Neural cell (in vitro differentiated cells): ENCODE data around the gene LMCD1.

Experiments
- EZH2 ChIP-seq: fragments of 200-600, 300-800 bp; shearing (Covaris generic), sonication (generic); IDR thresholded peaks from 2 replicates; pipeline ENCODE4 v1.6.1; 2014; ENCODE audit warnings: antibody characterized with exemption, low read length, borderline replicate concordance, mild to moderate bottlenecking; ENCODE audit not compliant: insufficient read depth, poor library complexity, severe bottlenecking
- POLR2AphosphoS5 ChIP-seq: IDR thresholded peaks from 2 replicates; pipeline ENCODE4 v1.6.1; 2012
- SMC3 ChIP-seq: fragments of 450-650 bp; conservative IDR thresholded peaks from 2 replicates; pipeline ENCODE4 v1.6.1; 2014; ENCODE audit warnings: antibody characterized with exemption, mild to moderate bottlenecking, moderate library complexity; ENCODE audit not compliant: poor library complexity
- TF ChIP-seq, protein P1 (sequence below): fragments of 450-650 bp; IDR thresholded peaks from 2 replicates; pipeline ENCODE4 v1.5.1; 2014; ENCODE audit warnings: antibody characterized with exemption, mild to moderate bottlenecking, moderate library complexity; ENCODE audit not compliant: poor library complexity, severe bottlenecking

DNA sequence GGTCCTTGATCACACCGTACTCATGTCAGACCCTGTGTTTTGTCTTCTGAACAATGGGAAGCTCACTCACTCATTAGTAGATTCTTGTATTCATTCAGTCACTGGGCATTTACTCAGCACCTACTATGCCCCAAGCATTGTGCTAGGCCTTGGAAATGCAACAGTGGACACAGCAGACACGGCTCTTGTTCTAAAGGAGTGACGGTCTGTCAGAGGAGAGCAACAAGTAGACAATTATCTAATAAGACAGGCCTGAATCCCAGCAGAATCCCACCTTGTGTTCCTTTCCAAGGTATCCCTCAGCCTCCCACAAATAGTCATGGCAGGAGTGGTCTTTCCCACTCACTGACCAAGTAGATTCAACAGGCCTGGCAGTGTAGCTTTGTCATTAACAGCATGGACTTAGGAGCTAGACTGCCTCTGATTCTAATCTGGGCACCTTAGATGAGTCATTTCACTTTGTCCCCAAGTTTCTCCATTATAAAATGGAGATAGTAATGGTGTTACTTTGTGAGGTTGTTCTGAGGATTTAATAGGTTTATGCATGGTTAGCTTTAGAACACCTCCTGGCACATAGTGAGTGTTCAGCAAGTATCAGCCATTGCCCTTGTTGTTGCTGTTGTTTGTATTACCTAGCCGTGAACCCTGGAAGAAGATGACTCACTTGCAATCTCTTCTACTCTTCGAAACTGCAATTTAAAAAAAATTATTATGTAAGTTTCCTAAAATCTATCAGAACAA lies 73.9 kb downstream of the LMCD1 start:
- TF ChIP-seq, protein P1, sequence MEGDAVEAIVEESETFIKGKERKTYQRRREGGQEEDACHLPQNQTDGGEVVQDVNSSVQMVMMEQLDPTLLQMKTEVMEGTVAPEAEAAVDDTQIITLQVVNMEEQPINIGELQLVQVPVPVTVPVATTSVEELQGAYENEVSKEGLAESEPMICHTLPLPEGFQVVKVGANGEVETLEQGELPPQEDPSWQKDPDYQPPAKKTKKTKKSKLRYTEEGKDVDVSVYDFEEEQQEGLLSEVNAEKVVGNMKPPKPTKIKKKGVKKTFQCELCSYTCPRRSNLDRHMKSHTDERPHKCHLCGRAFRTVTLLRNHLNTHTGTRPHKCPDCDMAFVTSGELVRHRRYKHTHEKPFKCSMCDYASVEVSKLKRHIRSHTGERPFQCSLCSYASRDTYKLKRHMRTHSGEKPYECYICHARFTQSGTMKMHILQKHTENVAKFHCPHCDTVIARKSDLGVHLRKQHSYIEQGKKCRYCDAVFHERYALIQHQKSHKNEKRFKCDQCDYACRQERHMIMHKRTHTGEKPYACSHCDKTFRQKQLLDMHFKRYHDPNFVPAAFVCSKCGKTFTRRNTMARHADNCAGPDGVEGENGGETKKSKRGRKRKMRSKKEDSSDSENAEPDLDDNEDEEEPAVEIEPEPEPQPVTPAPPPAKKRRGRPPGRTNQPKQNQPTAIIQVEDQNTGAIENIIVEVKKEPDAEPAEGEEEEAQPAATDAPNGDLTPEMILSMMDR = no peak
- no peak for TF ChIP-seq POLR2AphosphoS5
- no peak for TF ChIP-seq SMC3
- no peak for TF ChIP-seq EZH2
